ENCODE data around the gene POFUT1. TPM values are rescaled to one million over a fixed set of nuclear protein-coding genes. Genes with fewer than 3 reads are reported as not detected.

The POFUT1 gene
- total and polyA plus RNA-seq, 9 of the 15 experiments (the other 6 are each of a cell fraction or from before 2014, with no cell fraction given), result 3.5 to 44.7 (median 23.5) TPM

GRCh38 chr20:32285621-32286371 is 78.1 kb downstream of the POFUT1 start (continued):
- TF ChIP-seq, protein P1, sequence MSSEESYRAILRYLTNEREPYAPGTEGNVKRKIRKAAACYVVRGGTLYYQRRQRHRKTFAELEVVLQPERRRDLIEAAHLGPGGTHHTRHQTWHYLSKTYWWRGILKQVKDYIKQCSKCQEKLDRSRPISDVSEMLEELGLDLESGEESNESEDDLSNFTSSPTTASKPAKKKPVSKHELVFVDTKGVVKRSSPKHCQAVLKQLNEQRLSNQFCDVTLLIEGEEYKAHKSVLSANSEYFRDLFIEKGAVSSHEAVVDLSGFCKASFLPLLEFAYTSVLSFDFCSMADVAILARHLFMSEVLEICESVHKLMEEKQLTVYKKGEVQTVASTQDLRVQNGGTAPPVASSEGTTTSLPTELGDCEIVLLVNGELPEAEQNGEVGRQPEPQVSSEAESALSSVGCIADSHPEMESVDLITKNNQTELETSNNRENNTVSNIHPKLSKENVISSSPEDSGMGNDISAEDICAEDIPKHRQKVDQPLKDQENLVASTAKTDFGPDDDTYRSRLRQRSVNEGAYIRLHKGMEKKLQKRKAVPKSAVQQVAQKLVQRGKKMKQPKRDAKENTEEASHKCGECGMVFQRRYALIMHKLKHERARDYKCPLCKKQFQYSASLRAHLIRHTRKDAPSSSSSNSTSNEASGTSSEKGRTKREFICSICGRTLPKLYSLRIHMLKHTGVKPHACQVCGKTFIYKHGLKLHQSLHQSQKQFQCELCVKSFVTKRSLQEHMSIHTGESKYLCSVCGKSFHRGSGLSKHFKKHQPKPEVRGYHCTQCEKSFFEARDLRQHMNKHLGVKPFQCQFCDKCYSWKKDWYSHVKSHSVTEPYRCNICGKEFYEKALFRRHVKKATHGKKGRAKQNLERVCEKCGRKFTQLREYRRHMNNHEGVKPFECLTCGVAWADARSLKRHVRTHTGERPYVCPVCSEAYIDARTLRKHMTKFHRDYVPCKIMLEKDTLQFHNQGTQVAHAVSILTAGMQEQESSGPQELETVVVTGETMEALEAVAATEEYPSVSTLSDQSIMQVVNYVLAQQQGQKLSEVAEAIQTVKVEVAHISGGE (CRISPR knock-in tag; IDR thresholded peaks at IDR 0.05), result peak in 1 of 3 experiments; percentile 75; a peak in 2 of 6 replicates
- TF ChIP-seq, protein P2, sequence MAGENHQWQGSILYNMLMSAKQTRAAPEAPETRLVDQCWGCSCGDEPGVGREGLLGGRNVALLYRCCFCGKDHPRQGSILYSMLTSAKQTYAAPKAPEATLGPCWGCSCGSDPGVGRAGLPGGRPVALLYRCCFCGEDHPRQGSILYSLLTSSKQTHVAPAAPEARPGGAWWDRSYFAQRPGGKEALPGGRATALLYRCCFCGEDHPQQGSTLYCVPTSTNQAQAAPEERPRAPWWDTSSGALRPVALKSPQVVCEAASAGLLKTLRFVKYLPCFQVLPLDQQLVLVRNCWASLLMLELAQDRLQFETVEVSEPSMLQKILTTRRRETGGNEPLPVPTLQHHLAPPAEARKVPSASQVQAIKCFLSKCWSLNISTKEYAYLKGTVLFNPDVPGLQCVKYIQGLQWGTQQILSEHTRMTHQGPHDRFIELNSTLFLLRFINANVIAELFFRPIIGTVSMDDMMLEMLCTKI (IDR thresholded peaks at IDR 0.05; ENCODE audit: partially characterized antibody), result no peak
- no peak for TF ChIP-seq SP2 (IDR thresholded peaks at IDR 0.05; ENCODE audit: extremely low read depth, low read depth, low read length, poor library complexity, severe bottlenecking)
- no peak for TF ChIP-seq CSDE1 (IDR thresholded peaks at IDR 0.05)
- peak; percentile 45; the same call in 1 of the 2 replicates for TF ChIP-seq MYC (IDR thresholded peaks at IDR 0.05; ENCODE audit: low read depth, low read length)
- TF ChIP-seq MYC (CRISPR knock-in tag; IDR thresholded peaks at IDR 0.05; ENCODE audit: borderline replicate concordance, low read depth), result no peak
- TF ChIP-seq MXI1 (IDR thresholded peaks at IDR 0.05; ENCODE audit: low read depth, low read length), result no peak
- TF ChIP-seq NCOA1 (IDR thresholded peaks at IDR 0.05; ENCODE audit: low read depth), result peak; percentile 65; the same call in 1 of the 2 replicates
- TF ChIP-seq ZNF395 (CRISPR knock-in tag; IDR thresholded peaks at IDR 0.05), result 0 out of 2 replicates have a peak, but pooled peaks have one; percentile 36
- TF ChIP-seq DDX20 (tag; IDR thresholded peaks at IDR 0.05; ENCODE audit: low read depth), result no peak
- no peak for TF ChIP-seq STAG1 (CRISPR knock-in tag; IDR thresholded peaks at IDR 0.05; ENCODE audit: borderline replicate concordance)

Data from K562 (cell line).